T-helper 1 cell treated with Interleukin-12 subunit alpha and Interleukin-12 subunit beta and Interleukin-4 antibody, amounts not matched to agents 30 ng/mL and 1 ng/mL, for 36 hours (primary cell): ENCODE measurements around the gene MAPK8IP3. TPM values are rescaled to one million over a fixed set of nuclear protein-coding genes. Genes with fewer than 3 reads are reported as not detected.

Experiments
- intact Hi-C: fragments of 100-400 bp; cut with micrococcal nuclease; formaldehyde crosslinking; loops from one replicate; pipeline ENCODE4 v1.15.1; 2024
- total RNA-seq: library from RNA; stranded (reverse); gene quantifications from 2 replicates; pipeline ENCODE4 v1.2.3, GENCODE V29; 2022

MAPK8IP3 gene
- total RNA-seq, 1 donor from 2014 or later: 122 TPM

GRCh38 chr16:1781758-1782407 is 75.9 kb downstream of the MAPK8IP3 start:
- intact Hi-C loops: loop anchor here (1.0 to 2.0 kb wide), 6 partner anchors 9 to 373 kb away; partner anchors contain the start of genes HAGH, MAPK8IP3, MRPS34 and MSRB1

GRCh38 chr16:1782408-1783264 is 76.6 kb downstream of the MAPK8IP3 start, which contains the start of the genes NUBP2 and SPSB3:
NUBP2 (plus strand) TSS chr16:1782960; CDS start chr16:1783021, 61 bp downstream.
SPSB3 (minus strand) TSS chr16:1782571; CDS start chr16:1781483, 1,088 bp downstream.
- intact Hi-C loops: loop anchor here (1.0 to 2.0 kb wide), 6 partner anchors 9 to 372 kb away; partner anchors contain the start of genes HAGH, MAPK8IP3, MRPS34 and MSRB1

GRCh38 chr16:1784977-1785845 is 79.2 kb downstream of the MAPK8IP3 start:
- intact Hi-C loops: no loop called here

GRCh38 chr16:1785846-1786170 is 79.8 kb downstream of the MAPK8IP3 start:
- intact Hi-C loops: no loop called here

- intact Hi-C loops: loop anchor here (1.0 kb wide), 1 partner anchor 33 kb away; no protein-coding TSS in a partner anchor
These were observed 80.5 kb downstream of the MAPK8IP3 start for GRCh38 chr16:1786242-1787055.

GRCh38 chr16:1787056-1787321 is 81.0 kb downstream of the MAPK8IP3 start:
- intact Hi-C loops: loop anchor here (1.0 kb wide), 1 partner anchor 32 kb away; no protein-coding TSS in a partner anchor

GRCh38 chr16:1787322-1788094 is 81.5 kb downstream of the MAPK8IP3 start:
- intact Hi-C loops: loop anchor here (1.0 kb wide), 1 partner anchor 32 kb away; no protein-coding TSS in a partner anchor

- intact Hi-C loops: no loop called here
These were observed 82.2 kb downstream of the MAPK8IP3 start for GRCh38 chr16:1788095-1788707.

GRCh38 chr16:1788708-1789100 is 82.7 kb downstream of the MAPK8IP3 start:
- intact Hi-C loops: no loop called here

- intact Hi-C loops: no loop called here
These were observed 83.6 kb downstream of the MAPK8IP3 start for GRCh38 chr16:1789643-1790045.

GRCh38 chr16:1790261-1790610 is 84.2 kb downstream of the MAPK8IP3 start:
- intact Hi-C loops: no loop called here

GRCh38 chr16:1790611-1791255 is 84.7 kb downstream of the MAPK8IP3 start:
- intact Hi-C loops: no loop called here

GRCh38 chr16:1791256-1791942 is 85.4 kb downstream of the MAPK8IP3 start:
- intact Hi-C loops: no loop called here

- intact Hi-C loops: no loop called here
These were observed 86.2 kb downstream of the MAPK8IP3 start for GRCh38 chr16:1791943-1792812.

GRCh38 chr16:1792836-1793577 is 87.0 kb downstream of the MAPK8IP3 start:
- intact Hi-C loops: no loop called here

GRCh38 chr16:1793578-1794220 is 87.7 kb downstream of the MAPK8IP3 start, which contains the start of gene IGFALS:
IGFALS (minus strand) TSS chr16:1793705; CDS start chr16:1793652, 53 bp downstream.
- intact Hi-C loops: no loop called here
